Calu3 (cell line): ENCODE measurements around the gene C16orf46. TPM values are rescaled to one million over a fixed set of nuclear protein-coding genes. Genes with fewer than 3 reads are reported as not detected.

Experiments used
- BruUV-seq: library from RNA; stranded (reverse); fragments of 400-500 nt; replicated peaks from 2 replicates; lab custom pipeline; 2021; lab: Mats Ljungman, UMichigan
- CTCF ChIA-PET: fragments of 300-600 bp; sonication (Branson Sonifier 250); formaldehyde crosslinking; loops from one replicate; lab custom pipeline; 2022; ENCODE audit warnings: antibody characterized with exemption; lab: Charles Lee
- DNase-seq: peaks from one replicate; pipeline ENCODE4 v3.0.0; 2022
- H3K27ac Mint-ChIP-seq: one replicate; pipeline ENCODE4 v1.8.0; 2022; ENCODE audit warnings: mixed read lengths; ENCODE audit not compliant: unreplicated experiment
- H3K27me3 Mint-ChIP-seq: one replicate; pipeline ENCODE4 v1.8.0; 2022; ENCODE audit warnings: mixed read lengths; ENCODE audit not compliant: unreplicated experiment
- H3K36me3 Mint-ChIP-seq: one replicate; pipeline ENCODE4 v1.8.0; 2022; ENCODE audit warnings: mild to moderate bottlenecking, moderate library complexity, mixed read lengths; ENCODE audit not compliant: insufficient read depth, unreplicated experiment
- H3K4me1 Mint-ChIP-seq: one replicate; pipeline ENCODE4 v1.8.0; 2022; ENCODE audit warnings: mild to moderate bottlenecking, low read depth, mixed read lengths; ENCODE audit not compliant: unreplicated experiment
- H3K4me3 Mint-ChIP-seq: one replicate; pipeline ENCODE4 v1.8.0; 2022; ENCODE audit warnings: mild to moderate bottlenecking, low read depth, moderate library complexity, mixed read lengths; ENCODE audit not compliant: unreplicated experiment
- H3K9me3 Mint-ChIP-seq: one replicate; pipeline ENCODE4 v1.8.0; 2022; ENCODE audit warnings: low read depth, mixed read lengths; ENCODE audit not compliant: unreplicated experiment
- intact Hi-C: fragments of 100-400 bp; cut with micrococcal nuclease; formaldehyde crosslinking; loops from one replicate; pipeline ENCODE4 v1.10.0; 2022; ENCODE audit not compliant: unreplicated experiment
- total RNA-seq: library from RNA; stranded (reverse); gene quantifications from 2 replicates; pipeline ENCODE4 v1.2.3, GENCODE V29; 2022
- TF ChIP-seq, protein P1 (sequence below): fragments of 200-600 bp; IDR thresholded peaks from one replicate; pipeline ENCODE4 v1.8.0; 2022; ENCODE audit warnings: antibody characterized with exemption; ENCODE audit not compliant: unreplicated experiment

Gene C16orf46
- total RNA-seq, 1 experiment from 2014 or later = 2.2 TPM

- Mint-ChIP-seq H3K4me3 (peak overlapping the region; percentile 44), H3K9me3 (no peaks in the 10 kb centered on the region), H3K36me3 (peaks cover 10% of the 10 kb centered on the region), H3K4me1 (peaks cover 18% of the 10 kb centered on the region), H3K27ac (peak overlapping the region; percentile 87), H3K27me3 (no peaks in the 10 kb centered on the region)
- CTCF ChIA-PET = interaction anchor here (0.7 to 0.8 kb wide), 2 partner anchors 37 to 71 kb away, joined by 3 to 5 read pairs; partner anchors contain the start of gene ATMIN
- intact Hi-C loops = no loop called here
- peak; percentile 43 for DNase-seq
- BruUV-seq = no TSS peak
- TF ChIP-seq, protein P1, sequence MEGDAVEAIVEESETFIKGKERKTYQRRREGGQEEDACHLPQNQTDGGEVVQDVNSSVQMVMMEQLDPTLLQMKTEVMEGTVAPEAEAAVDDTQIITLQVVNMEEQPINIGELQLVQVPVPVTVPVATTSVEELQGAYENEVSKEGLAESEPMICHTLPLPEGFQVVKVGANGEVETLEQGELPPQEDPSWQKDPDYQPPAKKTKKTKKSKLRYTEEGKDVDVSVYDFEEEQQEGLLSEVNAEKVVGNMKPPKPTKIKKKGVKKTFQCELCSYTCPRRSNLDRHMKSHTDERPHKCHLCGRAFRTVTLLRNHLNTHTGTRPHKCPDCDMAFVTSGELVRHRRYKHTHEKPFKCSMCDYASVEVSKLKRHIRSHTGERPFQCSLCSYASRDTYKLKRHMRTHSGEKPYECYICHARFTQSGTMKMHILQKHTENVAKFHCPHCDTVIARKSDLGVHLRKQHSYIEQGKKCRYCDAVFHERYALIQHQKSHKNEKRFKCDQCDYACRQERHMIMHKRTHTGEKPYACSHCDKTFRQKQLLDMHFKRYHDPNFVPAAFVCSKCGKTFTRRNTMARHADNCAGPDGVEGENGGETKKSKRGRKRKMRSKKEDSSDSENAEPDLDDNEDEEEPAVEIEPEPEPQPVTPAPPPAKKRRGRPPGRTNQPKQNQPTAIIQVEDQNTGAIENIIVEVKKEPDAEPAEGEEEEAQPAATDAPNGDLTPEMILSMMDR = no peak
Observed at GRCh38 chr16:81106826-81107503, 29.9 kb upstream of the C16orf46 start.

DNA sequence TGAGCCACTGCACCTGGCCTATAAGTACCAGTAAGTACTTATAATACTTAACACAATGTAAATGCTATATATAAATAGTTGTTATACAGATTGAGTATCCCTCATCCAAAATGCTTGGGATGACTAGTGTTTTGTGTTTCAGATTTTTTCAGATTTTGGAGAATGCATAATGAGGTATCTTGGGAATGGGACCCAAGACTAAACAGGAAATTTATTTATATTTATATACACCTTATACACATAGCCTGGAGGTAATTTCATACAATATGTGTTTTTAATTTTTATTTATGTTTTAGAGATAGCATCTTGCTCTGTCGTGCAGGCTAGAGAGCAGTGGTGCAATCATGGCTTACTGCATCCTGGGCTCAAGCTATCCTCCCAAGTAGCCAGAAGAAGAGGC is 28.9 kb upstream of the C16orf46 start:
- TF ChIP-seq, protein P1 = no peak
- BruUV-seq = no TSS peak
- Mint-ChIP-seq H3K36me3 (peaks cover 10% of the 10 kb centered on the region), H3K27ac (no peak overlapping the region), H3K4me1 (peaks cover 18% of the 10 kb centered on the region), H3K4me3 (no peak overlapping the region), H3K9me3 (no peaks in the 10 kb centered on the region), H3K27me3 (no peaks in the 10 kb centered on the region)
- CTCF ChIA-PET = no interaction called here
- intact Hi-C loops = no loop called here
- no peak for DNase-seq

- BruUV-seq = no TSS peak
- TF ChIP-seq, protein P1 = no peak
Observed at GRCh38 chr16:81101702-81102101, 24.7 kb upstream of the C16orf46 start.

DNA sequence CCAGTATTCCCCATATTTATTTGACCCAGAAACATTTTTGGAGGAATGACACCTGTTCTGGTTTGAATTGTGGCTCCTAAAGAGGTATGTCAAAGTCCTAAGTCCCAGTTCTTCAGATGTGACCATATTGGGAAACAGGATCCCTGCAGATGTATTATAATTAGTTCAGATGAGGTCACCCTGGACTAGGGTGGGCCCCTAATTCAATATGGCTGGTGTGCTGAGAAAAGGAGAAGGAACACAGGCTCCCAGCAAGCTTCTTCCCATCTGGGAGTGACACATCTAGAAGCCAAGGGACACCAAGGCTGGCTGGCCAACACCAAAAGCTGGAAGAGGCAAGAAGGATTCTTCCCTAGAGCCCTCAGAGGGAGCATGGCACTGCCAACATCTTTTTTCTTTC is 22.9 kb upstream of the C16orf46 start:
- intact Hi-C loops = loop anchor here (5.0 kb wide), 2 partner anchors 42 to 92 kb away; no protein-coding TSS in a partner anchor
- Mint-ChIP-seq H3K27me3 (no peaks in the 10 kb centered on the region), H3K4me3 (no peak overlapping the region), H3K27ac (no peak overlapping the region), H3K36me3 (peaks cover 18% of the 10 kb centered on the region), H3K4me1 (peaks cover 27% of the 10 kb centered on the region), H3K9me3 (peaks cover 3% of the 10 kb centered on the region)
- DNase-seq = no peak
- no TSS peak for BruUV-seq
- CTCF ChIA-PET = no interaction called here
- TF ChIP-seq, protein P1 = no peak

More at GRCh38 chr16:81101702-81102101, 24.7 kb upstream of the C16orf46 start:
- Mint-ChIP-seq H3K27me3 (no peaks in the 10 kb centered on the region), H3K4me3 (no peak overlapping the region), H3K4me1 (peaks cover 21% of the 10 kb centered on the region), H3K27ac (no peak overlapping the region), H3K36me3 (peaks cover 1% of the 10 kb centered on the region), H3K9me3 (no peaks in the 10 kb centered on the region)
- CTCF ChIA-PET = no interaction called here
- no peak for DNase-seq
- intact Hi-C loops = no loop called here
